ENCODE data around the gene ZNF91.
A peak's percentile ranks its signal among the peaks of the same experiment; 100 is the strongest.

The ZNF91 gene

GRCh38 chr19:23313196-23313595, 82.1 kb downstream of the ZNF91 start:
- no peak overlapping the region for H3K4me3 ChIP-seq (ENCODE audit: low read depth, low read length)
- no peak for DNase-seq (ENCODE audit: low read depth)
- TF ChIP-seq CTCF (IDR thresholded peaks at IDR 0.05; ENCODE audit: control insufficient read depth, extremely low read depth, insufficient read depth): no peak

- H3K4me3 ChIP-seq (ENCODE audit: low read depth, low read length): no peak overlapping the region
- DNase-seq (ENCODE audit: low read depth): no peak
- TF ChIP-seq CTCF (IDR thresholded peaks at IDR 0.05; ENCODE audit: control insufficient read depth, extremely low read depth, insufficient read depth): no peak
These were observed 82.8 kb downstream of the ZNF91 start for GRCh38 chr19:23312515-23312914.

GRCh38 chr19:23311551-23311950, 83.7 kb downstream of the ZNF91 start:
- DNase-seq (ENCODE audit: low read depth): no peak
- TF ChIP-seq CTCF (IDR thresholded peaks at IDR 0.05; ENCODE audit: control insufficient read depth, extremely low read depth, insufficient read depth): no peak
- H3K4me3 ChIP-seq (ENCODE audit: low read depth, low read length): no peak overlapping the region

- TF ChIP-seq CTCF (IDR thresholded peaks at IDR 0.05; ENCODE audit: control insufficient read depth, extremely low read depth, insufficient read depth): no peak
- DNase-seq (ENCODE audit: low read depth): no peak
- H3K4me3 ChIP-seq (ENCODE audit: low read depth, low read length): no peak overlapping the region
These were observed 84.5 kb downstream of the ZNF91 start for GRCh38 chr19:23310729-23311211.

- H3K4me3 ChIP-seq (ENCODE audit: low read depth, low read length): no peak overlapping the region
- no peak for TF ChIP-seq CTCF (IDR thresholded peaks at IDR 0.05; ENCODE audit: control insufficient read depth, extremely low read depth, insufficient read depth)
- DNase-seq (ENCODE audit: low read depth): no peak
These were observed 85.3 kb downstream of the ZNF91 start for GRCh38 chr19:23309926-23310325.

- peak; percentile 26 for TF ChIP-seq CTCF (IDR thresholded peaks at IDR 0.05; ENCODE audit: control insufficient read depth, extremely low read depth, insufficient read depth)
- no peak overlapping the region for H3K4me3 ChIP-seq (ENCODE audit: low read depth, low read length)
- no peak for DNase-seq (ENCODE audit: low read depth)
These were observed 89.7 kb downstream of the ZNF91 start for GRCh38 chr19:23305555-23305954.

GRCh38 chr19:23304238-23304637, 91.0 kb downstream of the ZNF91 start:
- DNase-seq (ENCODE audit: low read depth): no peak
- TF ChIP-seq CTCF (IDR thresholded peaks at IDR 0.05; ENCODE audit: control insufficient read depth, extremely low read depth, insufficient read depth): no peak
- H3K4me3 ChIP-seq (ENCODE audit: low read depth, low read length): no peak overlapping the region

Data from LNCaP clone FGC (cell line).